LNCAP (cell line): ENCODE measurements around the gene WASF1.

Source experiments
- TF ChIP-seq, protein P1 (sequence below): fragments of 450-650 bp; IDR thresholded peaks from 2 replicates; pipeline ENCODE4 v1.5.1; 2017; ENCODE audit warnings: mild to moderate bottlenecking

Gene WASF1

DNA sequence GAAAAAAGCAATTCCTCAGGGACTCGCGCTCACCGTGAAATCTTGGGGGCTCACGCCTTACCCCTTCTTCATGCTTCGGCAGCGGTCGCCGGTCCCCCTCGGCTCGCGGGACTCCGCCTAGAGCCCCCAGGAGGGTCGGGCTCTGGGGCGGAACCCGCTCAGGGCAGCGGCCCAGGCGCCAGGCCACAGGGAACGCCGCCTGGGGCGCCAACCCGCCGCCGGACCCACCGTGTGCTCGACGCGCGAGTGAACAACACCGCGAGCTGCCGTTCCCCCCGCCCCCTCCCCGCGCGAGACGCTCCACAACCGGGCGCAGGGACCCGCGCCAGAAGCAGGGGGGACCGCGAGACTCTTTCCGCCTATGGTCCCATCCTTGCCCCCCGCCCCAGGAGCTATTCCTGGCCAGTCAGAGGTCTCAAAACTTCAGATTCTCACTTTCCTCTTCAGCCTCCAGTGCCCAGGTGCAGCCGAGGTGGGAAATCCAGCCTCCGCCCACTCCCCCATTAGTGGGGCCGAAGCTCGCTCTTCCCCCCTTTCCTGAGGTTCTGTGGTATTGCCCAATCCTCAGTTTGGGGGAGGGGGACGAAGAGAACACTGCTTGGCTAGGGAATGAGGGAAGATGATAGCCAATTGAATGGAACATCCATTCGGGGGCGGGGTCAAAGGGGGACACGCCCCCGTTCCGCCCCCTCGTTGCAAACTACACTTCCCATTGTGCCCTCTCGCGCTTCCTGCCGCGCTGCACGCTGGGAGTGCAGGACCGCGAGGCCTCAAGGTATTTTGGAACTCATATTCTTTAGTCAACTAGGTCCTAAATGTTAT, at the start of gene WASF1:
WASF1 (minus strand) TSS at position 265 of the 822 bp plus-strand sequence. CDS start 52,069 bp downstream, outside the sequence.
- TF ChIP-seq, protein P1, sequence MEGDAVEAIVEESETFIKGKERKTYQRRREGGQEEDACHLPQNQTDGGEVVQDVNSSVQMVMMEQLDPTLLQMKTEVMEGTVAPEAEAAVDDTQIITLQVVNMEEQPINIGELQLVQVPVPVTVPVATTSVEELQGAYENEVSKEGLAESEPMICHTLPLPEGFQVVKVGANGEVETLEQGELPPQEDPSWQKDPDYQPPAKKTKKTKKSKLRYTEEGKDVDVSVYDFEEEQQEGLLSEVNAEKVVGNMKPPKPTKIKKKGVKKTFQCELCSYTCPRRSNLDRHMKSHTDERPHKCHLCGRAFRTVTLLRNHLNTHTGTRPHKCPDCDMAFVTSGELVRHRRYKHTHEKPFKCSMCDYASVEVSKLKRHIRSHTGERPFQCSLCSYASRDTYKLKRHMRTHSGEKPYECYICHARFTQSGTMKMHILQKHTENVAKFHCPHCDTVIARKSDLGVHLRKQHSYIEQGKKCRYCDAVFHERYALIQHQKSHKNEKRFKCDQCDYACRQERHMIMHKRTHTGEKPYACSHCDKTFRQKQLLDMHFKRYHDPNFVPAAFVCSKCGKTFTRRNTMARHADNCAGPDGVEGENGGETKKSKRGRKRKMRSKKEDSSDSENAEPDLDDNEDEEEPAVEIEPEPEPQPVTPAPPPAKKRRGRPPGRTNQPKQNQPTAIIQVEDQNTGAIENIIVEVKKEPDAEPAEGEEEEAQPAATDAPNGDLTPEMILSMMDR: no peak

DNA sequence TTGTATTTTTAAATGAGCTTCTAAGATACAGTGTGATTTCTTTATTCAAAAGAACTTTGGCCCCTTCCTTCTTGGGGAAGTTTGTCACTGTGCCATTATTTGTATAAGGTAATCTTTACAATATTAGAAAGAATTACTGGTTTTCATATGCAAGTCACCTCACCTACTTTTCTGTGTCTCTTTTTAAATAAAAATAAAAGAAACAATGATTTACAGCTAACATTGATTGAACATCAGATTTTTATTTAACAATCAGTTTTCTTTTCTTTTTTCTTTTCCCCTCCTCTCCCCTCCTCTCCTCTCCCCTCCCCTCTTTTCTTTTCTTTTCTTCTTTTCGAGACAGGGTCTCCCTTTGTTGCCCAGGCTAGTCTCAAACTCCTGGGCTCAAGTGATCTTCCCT, 46.8 kb upstream of the WASF1 start:
- TF ChIP-seq, protein P1: no peak

DNA sequence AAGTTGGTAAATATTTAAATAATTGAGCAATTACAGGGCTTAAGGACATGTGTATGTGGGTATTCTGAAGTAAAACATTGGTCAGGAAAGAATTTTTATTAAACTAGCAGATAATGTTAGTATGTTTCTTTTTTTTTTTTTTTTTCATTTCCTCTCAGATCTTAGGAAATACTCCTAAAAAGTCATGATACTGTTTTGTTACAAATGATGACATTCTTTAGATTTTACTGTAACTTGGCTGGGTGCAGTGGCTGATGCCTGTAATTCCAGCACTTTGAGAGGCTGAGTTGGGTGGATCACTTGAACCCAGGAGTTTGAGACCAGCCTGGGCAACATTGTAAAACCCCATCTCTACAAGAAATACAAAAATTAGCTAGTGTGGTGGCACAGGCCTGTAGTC, 42.3 kb upstream of the WASF1 start:
- TF ChIP-seq, protein P1: no peak

DNA sequence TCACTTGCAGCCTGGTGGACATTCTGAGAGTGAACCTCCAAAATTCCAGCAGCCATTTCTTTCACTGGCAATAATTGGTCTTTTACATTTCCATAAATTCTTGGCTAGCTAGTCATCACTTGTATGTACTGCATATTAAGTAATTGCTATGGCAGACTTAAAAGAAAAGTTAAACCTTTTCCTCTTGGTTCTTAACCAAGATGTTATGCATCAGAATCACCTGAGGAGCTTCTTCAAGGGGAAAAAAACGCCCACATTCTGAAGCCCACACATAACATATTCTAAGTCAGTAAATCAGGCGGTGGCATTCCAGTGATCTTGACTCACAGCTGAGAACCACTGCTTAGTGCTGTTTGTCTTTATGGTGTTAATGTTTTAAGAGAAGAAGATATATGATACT, 37.8 kb upstream of the WASF1 start:
- TF ChIP-seq, protein P1: no peak

DNA sequence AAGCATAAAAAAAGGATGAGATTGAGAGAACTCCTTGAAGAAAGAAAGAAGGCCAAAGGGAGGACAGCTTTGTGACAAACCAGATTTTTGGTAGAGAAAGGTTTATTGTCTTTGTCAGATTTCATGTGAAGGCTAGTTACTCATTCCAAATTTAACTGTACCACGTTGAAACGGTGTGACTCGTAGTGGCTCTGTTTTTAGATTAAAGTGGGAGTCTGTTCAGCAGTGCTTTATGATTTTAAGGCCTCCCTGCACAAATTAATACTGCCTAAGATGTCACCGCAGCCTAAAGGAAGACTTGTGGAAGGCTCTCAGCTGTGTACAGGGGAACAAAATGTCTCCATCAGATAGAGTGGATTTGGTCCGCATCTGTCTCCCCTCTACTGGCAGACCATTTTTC, 36.7 kb upstream of the WASF1 start:
- TF ChIP-seq, protein P1: no peak

DNA sequence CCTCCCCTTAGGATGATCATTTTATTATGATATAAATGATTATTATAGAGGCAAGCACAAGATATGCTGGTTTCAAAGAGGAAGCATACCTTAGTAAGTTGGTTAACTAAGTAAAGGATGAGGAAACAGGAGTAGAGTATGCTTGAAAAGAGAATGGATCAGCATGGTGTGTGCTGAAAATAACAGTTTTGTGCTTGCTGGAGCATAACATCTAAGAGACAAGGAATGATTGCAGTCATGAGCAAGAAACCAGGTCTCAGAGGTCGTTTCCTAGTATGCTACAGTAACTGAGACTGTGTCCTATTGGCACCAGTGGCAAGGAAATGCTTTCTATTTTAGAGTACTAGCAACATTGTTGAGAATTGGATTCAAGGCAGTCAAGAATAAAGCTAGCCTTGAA, 34.9 kb upstream of the WASF1 start:
- TF ChIP-seq, protein P1: no peak

DNA sequence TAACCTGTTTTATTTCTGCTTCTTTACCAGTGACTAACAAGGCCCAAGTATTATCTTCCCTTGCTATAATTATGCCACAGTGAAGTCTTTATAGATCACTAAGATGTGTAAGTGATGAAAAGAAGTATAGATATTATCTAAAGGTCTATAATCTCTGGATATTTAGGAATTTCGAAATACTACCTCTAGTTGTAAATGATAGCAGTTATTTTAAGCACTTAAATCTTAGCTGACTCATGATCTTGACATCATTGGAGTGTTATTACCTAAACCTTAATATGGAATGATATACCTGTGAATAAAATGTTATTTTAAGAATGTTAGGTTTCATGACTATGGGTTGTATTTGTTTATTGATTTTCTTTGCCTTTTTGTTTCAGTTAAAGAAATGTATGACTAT, 32.3 kb upstream of the WASF1 start:
- TF ChIP-seq, protein P1: no peak
